Pancreas (tissue), 10 donors: Measurements from ENCODE around the gene ZGPAT. TPM values are rescaled to one million over a fixed set of nuclear protein-coding genes. Genes with fewer than 3 reads are reported as not detected.

ENCODE experiments used
- ATAC-seq, 4 donors: fragments of 200-7000 bp; cut with Tn5 transposase; one replicate each; pipeline versions ENCODE4 v1.8.0 to v1.9.1; 2020; ENCODE audit warnings: mild to moderate bottlenecking in 4 of 4, moderate library complexity in 4 of 4
- DNase-seq, 6 donors: peaks; one replicate each; pipeline ENCODE4 v3.0.0-alpha.2; 2020
- FAIRE-seq: peaks from 2 replicates; lab custom pipeline; 2012; peaks lifted over from hg19 to GRCh38; lab: Jason Lieb, UNC
- H3K27ac ChIP-seq, 4 donors: fragments of 200-600 bp; sonication (generic); 1 replicate in 3 of 4; 2 replicates in 1 of 4; pipeline versions ENCODE4 v1.5.0 to v1.8.0; 2020
- H3K27me3 ChIP-seq, 4 donors: fragments of 200-600 bp; one replicate each; pipeline ENCODE4 v1.8.0; 2021
- H3K36me3 ChIP-seq, 3 donors: fragments of 200-600 bp; sonication (generic) in 1 of 3; one replicate each; pipeline versions ENCODE4 v1.5.0 to v1.8.0; 2020 to 2021
- H3K4me1 ChIP-seq, 3 donors: fragments of 200-600 bp; one replicate each; pipeline ENCODE4 v1.8.0; 2021
- H3K4me3 ChIP-seq, 4 donors: fragments of 200-600 bp; sonication (generic) in 2 of 4; one replicate each; pipeline versions ENCODE4 v1.5.0 to v1.8.0; 2020 to 2021
- H3K9me3 ChIP-seq, 4 donors: fragments of 200-600 bp; one replicate each; pipeline ENCODE4 v1.8.0; 2021
- WGBS, 2 donors: extraction: QIAGEN DNeasy Blood & Tissue Kit; methylation state at CpG; one replicate each; pipeline ENCODE4 v1.1.7; 2013; 5-methylcytosine and 5-hydroxymethylcytosine counted together
- intact Hi-C, 3 donors: fragments of 100-400 bp; cut with DNase I; formaldehyde crosslinking; loops; one replicate each; pipeline versions ENCODE4 v1.11.1 to v1.14.2; 2022
- polyA plus RNA-seq, 2 donors: library from polyadenylated mRNA; stranded (reverse); fragments of 200-250 nt; gene quantifications; one replicate each; pipeline ENCODE4 v1.2.3, GENCODE V29; 2013
- total RNA-seq, 6 donors: library from RNA; stranded (reverse); fragmentation: NEBNext Ultra II Directional in 4 of 6; extraction: Animal tissue kit (Norgen Biotek cat#: 25700) in 4 of 6; gene quantifications; one replicate each; pipeline versions ENCODE4 v1.2.1 to v1.2.4, GENCODE V29; 2021 to 2023
- TF ChIP-seq, protein P1 (sequence below), 4 donors: fragments of 200-600 bp; sonication (generic) in 3 of 4; IDR thresholded peaks; one replicate each; pipeline versions ENCODE4 v1.5.0 to v1.8.0; 2021; ENCODE audit warnings: antibody characterized with exemption in 4 of 4
- donor health status: healthy with polysubstance abuse.
- donor health status: DM: no; HTN: no; CAD: no; lungs with moderate emphysema.
- donor health status: DM: no; HTN: no; CAD: no.
- donor health status: control.
- donor health status: control.
- donor health status: Bipolar disorder and iron deficiency.
- donor health status: DM: yes; HTN: yes; CAD: no.
- donor health status: DM: no; HTN: no; CAD: no.
- donor health status: DM: no; HTN: no; CAD: no.
- donor health status: DM: yes; HTN: yes; CAD: no.

Gene ZGPAT
- total and polyA plus RNA-seq, 8 donors = 9.3 to 61.6 (median 12.3) TPM

- TF ChIP-seq, protein P1, sequence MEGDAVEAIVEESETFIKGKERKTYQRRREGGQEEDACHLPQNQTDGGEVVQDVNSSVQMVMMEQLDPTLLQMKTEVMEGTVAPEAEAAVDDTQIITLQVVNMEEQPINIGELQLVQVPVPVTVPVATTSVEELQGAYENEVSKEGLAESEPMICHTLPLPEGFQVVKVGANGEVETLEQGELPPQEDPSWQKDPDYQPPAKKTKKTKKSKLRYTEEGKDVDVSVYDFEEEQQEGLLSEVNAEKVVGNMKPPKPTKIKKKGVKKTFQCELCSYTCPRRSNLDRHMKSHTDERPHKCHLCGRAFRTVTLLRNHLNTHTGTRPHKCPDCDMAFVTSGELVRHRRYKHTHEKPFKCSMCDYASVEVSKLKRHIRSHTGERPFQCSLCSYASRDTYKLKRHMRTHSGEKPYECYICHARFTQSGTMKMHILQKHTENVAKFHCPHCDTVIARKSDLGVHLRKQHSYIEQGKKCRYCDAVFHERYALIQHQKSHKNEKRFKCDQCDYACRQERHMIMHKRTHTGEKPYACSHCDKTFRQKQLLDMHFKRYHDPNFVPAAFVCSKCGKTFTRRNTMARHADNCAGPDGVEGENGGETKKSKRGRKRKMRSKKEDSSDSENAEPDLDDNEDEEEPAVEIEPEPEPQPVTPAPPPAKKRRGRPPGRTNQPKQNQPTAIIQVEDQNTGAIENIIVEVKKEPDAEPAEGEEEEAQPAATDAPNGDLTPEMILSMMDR (IDR thresholded peaks at IDR 0.05) = no peak
- Histone ChIP-seq H3K4me1 (peaks cover 15 to 27% (median 15%) of the 10 kb centered on the region in 3 donors), H3K4me3 (peak overlapping the region in 2 of 4 donors; percentile 58 to 63), H3K27me3 (no peaks in the 10 kb centered on the region), H3K9me3 (no peaks in the 10 kb centered on the region), H3K36me3 (peaks cover 0 to 21% (median under 1%) of the 10 kb centered on the region in 3 donors), H3K27ac (no peak overlapping the region)
- FAIRE-seq = no peak
- ATAC-seq = no peak
- WGBS, 2 donors = 12 to 15% methylated on average over 25 to 26 of the region's 26 CpGs
- peak in 2 of 6 donors; percentile 67 to 84 for DNase-seq
- intact Hi-C loops = no loop called here
Measured at GRCh38 chr20:63737695-63737944, 29.8 kb downstream of the ZGPAT start.

- peak overlapping the region in 2 of 4 donors; percentile 58 to 63 for H3K4me3 ChIP-seq
- H3K4me1 ChIP-seq = peaks cover 15 to 27% (median 15%) of the 10 kb centered on the region in 3 donors
- intact Hi-C loops = no loop called here
- FAIRE-seq (no peak), ATAC-seq (peak in 1 of 4 donors; percentile 8), DNase-seq (peak; percentile 45 to 88 (median 58))
- no peaks in the 10 kb centered on the region for H3K9me3 ChIP-seq
- 25 to 30% methylated on average over 38 to 43 of the region's 43 CpGs for WGBS, 2 donors
- peaks cover 0 to 25% (median 6%) of the 10 kb centered on the region in 3 donors for H3K36me3 ChIP-seq
- no peaks in the 10 kb centered on the region for H3K27me3 ChIP-seq
- TF ChIP-seq, protein P1 (IDR thresholded peaks at IDR 0.05) = no peak
- H3K27ac ChIP-seq = peak overlapping the region in 3 of 4 donors; percentile 71 to 94 (median 88)
Measured at GRCh38 chr20:63737945-63738686, 30.3 kb downstream of the ZGPAT start.

DNA sequence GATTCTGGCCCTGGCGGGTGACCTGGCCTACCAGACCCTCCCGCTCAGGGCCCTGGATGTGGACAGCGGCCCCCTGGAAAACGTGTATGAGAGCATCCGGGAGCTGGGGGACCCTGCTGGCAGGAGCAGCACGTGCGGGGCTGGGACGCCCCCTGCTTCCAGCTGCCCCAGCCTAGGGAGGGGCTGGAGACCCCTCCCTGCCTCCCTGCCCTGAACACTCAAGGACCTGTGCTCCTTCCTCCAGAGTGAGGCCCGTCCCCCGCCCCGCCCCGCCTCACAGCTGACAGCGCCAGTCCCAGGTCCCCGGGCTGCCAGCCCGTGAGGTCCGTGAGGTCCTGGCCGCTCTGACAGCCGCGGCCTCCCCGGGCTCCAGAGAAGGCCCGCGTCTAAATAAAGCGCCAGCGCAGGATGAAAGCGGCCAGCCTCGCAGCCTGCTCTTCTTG, 30.9 kb downstream of the ZGPAT start:
- H3K36me3 ChIP-seq = peaks cover 0 to 27% (median 6%) of the 10 kb centered on the region in 3 donors
- TF ChIP-seq, protein P1 (IDR thresholded peaks at IDR 0.05) = no peak
- H3K27me3 ChIP-seq = no peaks in the 10 kb centered on the region
- ATAC-seq = peak; percentile 59 to 62 (median 62)
- peak overlapping the region; percentile 35 to 63 (median 48) for H3K4me3 ChIP-seq
- WGBS, 2 donors = 10 to 12% methylated on average over 26 of the region's 26 CpGs
- H3K9me3 ChIP-seq = no peaks in the 10 kb centered on the region
- FAIRE-seq = no peak
- DNase-seq = peak; percentile 78 to 95 (median 84)
- peak overlapping the region; percentile 71 to 94 (median 91) for H3K27ac ChIP-seq
- intact Hi-C loops = no loop called here
- H3K4me1 ChIP-seq = peaks cover 15 to 27% (median 15%) of the 10 kb centered on the region in 3 donors

DNA sequence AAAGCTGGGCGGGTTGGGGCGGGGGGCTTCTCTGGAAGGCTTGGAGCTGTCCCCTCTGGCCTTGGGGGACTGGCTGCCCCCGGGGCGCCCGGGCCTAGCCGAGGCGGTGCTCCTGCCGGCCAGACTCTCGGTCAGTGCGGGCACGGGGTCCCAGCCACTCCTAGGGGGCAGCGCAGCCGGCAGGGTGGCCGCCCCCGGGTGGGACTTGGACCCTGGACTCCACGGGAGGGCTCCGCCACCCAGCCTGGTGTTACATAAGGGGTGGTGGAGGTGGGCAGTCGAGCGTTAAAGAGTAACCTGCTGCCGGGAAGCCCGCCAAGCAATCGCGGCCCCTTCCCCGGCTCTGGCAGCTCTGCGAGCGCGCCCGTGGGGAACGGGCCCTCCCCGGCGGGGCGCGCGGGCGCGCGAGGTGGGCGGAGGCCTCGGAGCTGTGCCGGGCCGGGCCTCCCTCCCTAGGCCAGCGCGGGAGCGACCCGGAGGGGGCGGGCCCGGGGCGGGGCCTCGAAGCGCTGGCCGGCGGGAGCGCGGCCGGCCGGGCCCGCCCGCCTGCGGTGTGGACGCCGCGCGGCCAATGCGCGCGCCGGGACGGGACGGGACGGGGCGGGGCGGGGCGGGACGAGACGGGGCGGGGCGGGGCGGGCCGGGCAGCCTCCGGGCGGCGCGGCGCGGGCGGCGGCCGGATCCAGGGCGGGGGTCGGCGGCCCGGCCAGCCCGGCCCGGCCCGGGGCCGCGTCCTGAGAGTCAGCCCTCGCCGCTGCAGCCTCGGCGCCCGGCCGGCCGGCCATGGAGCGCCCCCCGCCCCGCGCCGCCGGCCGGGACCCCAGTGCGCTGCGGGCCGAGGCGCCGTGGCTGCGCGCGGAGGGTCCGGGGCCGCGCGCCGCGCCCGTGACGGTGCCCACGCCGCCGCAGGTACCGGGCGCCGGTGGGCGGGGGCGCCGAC, 31.6 kb downstream of the ZGPAT start, which contains the start of gene SLC2A4RG:
Gene SLC2A4RG, plus strand, starts transcription at position 647 of the 940 bp plus-strand sequence. Its CDS starts 137 bp downstream, at position 784.
- FAIRE-seq (no peak), DNase-seq (peak; percentile 78 to 94 (median 86)), ATAC-seq (peak; percentile 60 to 70 (median 66))
- Histone ChIP-seq H3K4me1 (peaks cover 15 to 27% (median 15%) of the 10 kb centered on the region in 3 donors), H3K9me3 (no peaks in the 10 kb centered on the region), H3K4me3 (peak within 1 kb of the TSS; percentile 35 to 64 (median 60)), H3K27me3 (no peaks in the 10 kb centered on the region), H3K36me3 (peaks cover 0 to 24% (median 6%) of the 10 kb centered on the region in 3 donors), H3K27ac (peak within 1 kb of the TSS; percentile 88 to 95 (median 91))
- WGBS, 2 donors = 0 to 1% methylated on average over 57 to 136 of the region's 136 CpGs
- intact Hi-C loops = no loop called here
- TF ChIP-seq, protein P1 (IDR thresholded peaks at IDR 0.05) = no peak
